ENCODE data around the gene CNTN1. TPM values are rescaled to one million over a fixed set of nuclear protein-coding genes. Genes with fewer than 3 reads are reported as not detected.
A peak's percentile ranks its signal among the peaks of the same experiment; 100 is the strongest.

Gene CNTN1
- total RNA-seq, 4 donors from 2014 or later: 7.5 to 34.2 (median 19.4) TPM

- 95 to 97% methylated on average over 1 of the region's 1 CpG for WGBS, 2 donors
- intact Hi-C loops (cut with DNase I; ENCODE audit: low total_unique reads): no loop called here
- H3K4me3 ChIP-seq (ENCODE audit: low read depth, poor library complexity, severe bottlenecking): no peak overlapping the region
- no peak for TF ChIP-seq POLR2A (IDR thresholded peaks at IDR 0.05)
- TF ChIP-seq, protein P1, sequence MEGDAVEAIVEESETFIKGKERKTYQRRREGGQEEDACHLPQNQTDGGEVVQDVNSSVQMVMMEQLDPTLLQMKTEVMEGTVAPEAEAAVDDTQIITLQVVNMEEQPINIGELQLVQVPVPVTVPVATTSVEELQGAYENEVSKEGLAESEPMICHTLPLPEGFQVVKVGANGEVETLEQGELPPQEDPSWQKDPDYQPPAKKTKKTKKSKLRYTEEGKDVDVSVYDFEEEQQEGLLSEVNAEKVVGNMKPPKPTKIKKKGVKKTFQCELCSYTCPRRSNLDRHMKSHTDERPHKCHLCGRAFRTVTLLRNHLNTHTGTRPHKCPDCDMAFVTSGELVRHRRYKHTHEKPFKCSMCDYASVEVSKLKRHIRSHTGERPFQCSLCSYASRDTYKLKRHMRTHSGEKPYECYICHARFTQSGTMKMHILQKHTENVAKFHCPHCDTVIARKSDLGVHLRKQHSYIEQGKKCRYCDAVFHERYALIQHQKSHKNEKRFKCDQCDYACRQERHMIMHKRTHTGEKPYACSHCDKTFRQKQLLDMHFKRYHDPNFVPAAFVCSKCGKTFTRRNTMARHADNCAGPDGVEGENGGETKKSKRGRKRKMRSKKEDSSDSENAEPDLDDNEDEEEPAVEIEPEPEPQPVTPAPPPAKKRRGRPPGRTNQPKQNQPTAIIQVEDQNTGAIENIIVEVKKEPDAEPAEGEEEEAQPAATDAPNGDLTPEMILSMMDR (IDR thresholded peaks at IDR 0.05): no peak
- DNase-seq (ENCODE audit: low spot score in 2 of 2): no peak
Observed at GRCh38 chr12:40937891-40938290, 245.7 kb downstream of the CNTN1 start.

DNA sequence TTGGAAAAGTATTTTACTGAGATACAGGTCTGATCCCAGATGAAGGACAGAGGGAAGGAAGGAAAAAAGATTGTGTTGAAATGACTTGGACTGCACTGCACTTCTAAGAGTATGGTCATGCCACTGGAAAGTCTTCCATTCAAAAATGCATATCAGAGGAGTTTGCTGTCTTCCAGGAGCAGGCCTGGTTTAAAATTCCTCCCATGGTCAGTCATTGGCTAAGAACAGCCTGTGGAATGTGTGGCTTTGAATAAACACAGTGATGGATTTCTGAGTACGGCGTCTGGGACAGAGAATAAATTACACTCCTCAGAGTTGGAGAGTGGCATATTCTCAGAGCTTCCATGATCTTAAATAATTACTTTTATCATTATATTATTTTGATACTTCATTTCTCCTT lies 250.1 kb downstream of the CNTN1 start:
- intact Hi-C loops (cut with DNase I; ENCODE audit: low total_unique reads): loop anchor here (10.0 kb wide), 1 partner anchor 1082 kb away; no protein-coding TSS in a partner anchor

GRCh38 chr12:40945772-40946171 lies 253.5 kb downstream of the CNTN1 start:
- no peak for TF ChIP-seq POLR2A (IDR thresholded peaks at IDR 0.05)
- TF ChIP-seq, protein P1 (IDR thresholded peaks at IDR 0.05): no peak
- 63 to 68% methylated on average over 2 of the region's 2 CpGs for WGBS, 2 donors
- intact Hi-C loops (cut with DNase I; ENCODE audit: low total_unique reads): loop anchor here (10.0 kb wide), 1 partner anchor 1079 kb away; no protein-coding TSS in a partner anchor
- no peak overlapping the region for H3K4me3 ChIP-seq (ENCODE audit: low read depth, poor library complexity, severe bottlenecking)
- DNase-seq (ENCODE audit: low spot score in 2 of 2): no peak

More for the DNA sequence above, 250.1 kb downstream of the CNTN1 start:
- no peak for DNase-seq (ENCODE audit: low spot score in 2 of 2)
- no peak for TF ChIP-seq POLR2A (IDR thresholded peaks at IDR 0.05)
- TF ChIP-seq, protein P1 (IDR thresholded peaks at IDR 0.05): no peak
- WGBS, 2 donors: 63 to 81% methylated on average over 2 of the region's 2 CpGs
- no peak overlapping the region for H3K4me3 ChIP-seq (ENCODE audit: low read depth, poor library complexity, severe bottlenecking)

DNA sequence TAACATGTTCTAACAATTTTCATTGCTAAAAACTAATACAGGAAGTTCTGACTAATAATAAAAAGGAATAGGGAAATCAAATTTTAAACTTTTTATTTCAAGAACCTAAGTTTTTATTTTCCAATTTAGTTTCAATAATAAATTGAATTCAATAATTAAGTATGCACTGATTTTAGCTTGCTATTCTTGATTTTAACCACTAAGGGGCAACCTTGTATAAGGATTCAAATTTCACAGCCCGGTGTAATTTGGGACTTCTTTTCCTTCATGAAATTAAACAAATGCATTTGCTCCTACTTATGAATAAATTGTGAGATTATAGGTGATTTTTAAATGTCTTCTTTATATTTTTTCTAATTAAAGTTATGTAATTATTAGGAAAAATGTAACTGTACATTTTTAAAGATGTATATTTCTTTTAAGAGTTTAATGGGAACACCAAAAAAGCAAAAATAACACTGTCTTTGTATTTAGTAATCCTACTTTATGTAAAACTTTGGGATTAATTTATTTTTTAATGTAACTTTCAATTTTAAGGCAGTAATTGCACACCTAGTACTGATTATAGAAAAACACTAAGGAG lies 254.5 kb downstream of the CNTN1 start:
- TF ChIP-seq POLR2A (IDR thresholded peaks at IDR 0.05): no peak
- TF ChIP-seq, protein P1 (IDR thresholded peaks at IDR 0.05): peak in 1 of 3 donors; percentile 19
- H3K4me3 ChIP-seq (ENCODE audit: low read depth, poor library complexity, severe bottlenecking): no peak overlapping the region
- 0 to 2% methylated on average over 1 of the region's 1 CpG for WGBS, 2 donors
- no peak for DNase-seq (ENCODE audit: low spot score in 2 of 2)
- intact Hi-C loops (cut with DNase I; ENCODE audit: low total_unique reads): loop anchor here (10.0 kb wide), 1 partner anchor 1078 kb away; no protein-coding TSS in a partner anchor

DNA sequence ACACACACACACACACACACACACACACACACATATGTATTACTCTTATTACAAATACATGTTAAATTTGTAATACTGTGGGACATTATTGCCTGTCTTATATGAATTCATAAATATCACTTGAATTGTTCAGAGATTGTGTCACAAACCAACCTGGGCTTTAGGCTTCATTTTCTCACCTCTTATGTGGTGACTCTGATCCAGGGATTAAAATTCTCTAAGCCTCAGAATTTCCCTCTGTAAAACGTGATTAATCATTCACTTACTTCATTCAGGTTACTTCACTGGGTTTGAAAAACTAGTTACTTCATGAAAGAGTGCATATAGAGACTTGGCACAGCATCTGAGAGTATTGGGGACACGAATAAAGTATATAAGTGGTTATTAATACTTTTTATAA lies 255.6 kb downstream of the CNTN1 start:
- intact Hi-C loops (cut with DNase I; ENCODE audit: low total_unique reads): loop anchor here (10.0 kb wide), 1 partner anchor 1077 kb away; no protein-coding TSS in a partner anchor
- DNase-seq (ENCODE audit: low spot score in 2 of 2): no peak
- H3K4me3 ChIP-seq (ENCODE audit: low read depth, poor library complexity, severe bottlenecking): no peak overlapping the region
- no peak for TF ChIP-seq POLR2A (IDR thresholded peaks at IDR 0.05)
- TF ChIP-seq, protein P1 (IDR thresholded peaks at IDR 0.05): no peak
- WGBS, 2 donors: 36 to 41% methylated on average over 2 of the region's 2 CpGs

DNA sequence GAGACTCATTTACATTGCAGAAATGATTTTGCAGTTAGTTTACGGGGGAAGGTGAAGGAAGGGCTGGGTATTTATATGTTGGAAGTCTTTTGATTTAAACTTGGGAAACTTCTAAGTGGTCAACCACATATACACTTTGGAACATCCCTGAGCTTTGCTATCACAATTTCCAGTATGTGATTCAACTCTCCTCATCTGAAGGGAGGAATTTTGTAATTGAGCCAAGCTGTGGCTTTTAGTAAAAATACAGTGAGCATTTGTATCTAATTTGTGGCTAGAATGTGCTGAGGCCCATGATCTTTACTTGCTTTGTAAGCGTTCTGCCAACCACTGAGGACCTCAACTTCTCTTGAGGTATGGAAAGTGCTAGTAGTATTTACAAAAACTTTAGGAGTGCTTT lies 260.8 kb downstream of the CNTN1 start:
- TF ChIP-seq, protein P1 (IDR thresholded peaks at IDR 0.05): no peak
- TF ChIP-seq POLR2A (IDR thresholded peaks at IDR 0.05): no peak
- intact Hi-C loops (cut with DNase I; ENCODE audit: low total_unique reads): no loop called here
- 75 to 85% methylated on average over 2 of the region's 2 CpGs for WGBS, 2 donors

More for the DNA sequence above, 260.8 kb downstream of the CNTN1 start:
- H3K4me3 ChIP-seq (ENCODE audit: low read depth, poor library complexity, severe bottlenecking): no peak overlapping the region
- DNase-seq (ENCODE audit: low spot score in 2 of 2): no peak

Data from lower leg skin (tissue), 4 donors.